Left cardiac atrium (tissue), 4 donors: ENCODE data around the gene TIMM22. TPM values are rescaled to one million over a fixed set of nuclear protein-coding genes. Genes with fewer than 3 reads are reported as not detected.
"Not testable (repeated sequence)": the region's sequence is repeated elsewhere in the genome, so short reads cannot be mapped to it uniquely, and the experiment has no call there.

Experiments
- ATAC-seq, 2 donors: fragments of 200-7000 bp; cut with Tn5 transposase; one replicate each; pipeline ENCODE4 v1.9.1; 2020; ENCODE audit warnings: mild to moderate bottlenecking in 2 of 2, moderate library complexity in 2 of 2
- DNase-seq: peaks from one replicate; pipeline ENCODE4 v3.0.0-alpha.2; 2020
- intact Hi-C, 2 donors: fragments of 100-400 bp; cut with DNase I; formaldehyde crosslinking; loops; one replicate each; pipeline versions ENCODE4 v1.14.1 to v1.15.1; 2022 to 2023
- total RNA-seq, 2 donors: library from RNA; stranded (reverse); fragmentation: NEBNext Ultra II Directional; extraction: Animal tissue kit (Norgen Biotek cat#: 25700); gene quantifications; one replicate each; pipeline ENCODE4 v1.2.1, GENCODE V29; 2021
- donor health status: DM: no; HTN: yes; CAD: no.
- donor health status: DM: no; HTN: yes; CAD: no; lungs with severe emphysema.
- donor health status: DM: yes; HTN: yes; CAD: no.
- donor health status: Dilated cardiomyopathy.

TIMM22 gene
- total RNA-seq, 2 donors from 2014 or later = 13.2 to 15.6 TPM

- ATAC-seq (no peak), DNase-seq (no peak)
- intact Hi-C loops = no loop called here
Measured at GRCh38 chr17:969811-970355, 27.0 kb upstream of the TIMM22 start.

GRCh38 chr17:970364-970763 is 26.6 kb upstream of the TIMM22 start:
- ATAC-seq (no peak), DNase-seq (no peak)
- intact Hi-C loops = no loop called here

GRCh38 chr17:971861-972260 is 25.1 kb upstream of the TIMM22 start:
- ATAC-seq, intact Hi-C loops, DNase-seq: not testable (repeated sequence)

- intact Hi-C loops = no loop called here
- DNase-seq (no peak), ATAC-seq (no peak)
Measured at GRCh38 chr17:973053-973452, 23.9 kb upstream of the TIMM22 start.

GRCh38 chr17:974778-975177 is 22.2 kb upstream of the TIMM22 start:
- DNase-seq, ATAC-seq: not testable (repeated sequence)
- intact Hi-C loops = loop anchor here (5.0 kb wide), 2 partner anchors 92 to 177 kb away; no protein-coding TSS in a partner anchor

- ATAC-seq (no peak), DNase-seq (no peak)
- intact Hi-C loops = loop anchor here (5.0 kb wide), 2 partner anchors 93 to 178 kb away; no protein-coding TSS in a partner anchor
Measured at GRCh38 chr17:975371-975915, 21.5 kb upstream of the TIMM22 start.

GRCh38 chr17:976312-976711 is 20.6 kb upstream of the TIMM22 start:
- ATAC-seq (no peak), DNase-seq (no peak)
- intact Hi-C loops = loop anchor here (5.0 kb wide), 2 partner anchors 94 to 179 kb away; no protein-coding TSS in a partner anchor

- DNase-seq (no peak), ATAC-seq (no peak)
- intact Hi-C loops = loop anchor here (5.0 kb wide), 2 partner anchors 95 to 180 kb away; no protein-coding TSS in a partner anchor
Measured at GRCh38 chr17:977166-977565, 19.8 kb upstream of the TIMM22 start.

- DNase-seq = peak; percentile 51
- intact Hi-C loops = loop anchor here (5.0 kb wide), 2 partner anchors 96 to 181 kb away; no protein-coding TSS in a partner anchor
- peak in 1 of 2 donors; percentile 20 for ATAC-seq
Measured at GRCh38 chr17:978103-979093, 18.5 kb upstream of the TIMM22 start.

- ATAC-seq = peak in 1 of 2 donors; percentile 58
- intact Hi-C loops = loop anchor here (5.0 kb wide), 2 partner anchors 97 to 182 kb away; no protein-coding TSS in a partner anchor
- DNase-seq = no peak
Measured at GRCh38 chr17:979212-979538, 17.8 kb upstream of the TIMM22 start.

GRCh38 chr17:979539-980405 is 17.2 kb upstream of the TIMM22 start, which contains the start of gene NXN:
Gene NXN (minus strand): TSS chr17:979776.
- ATAC-seq = peak; percentile 95 to 98
- peak; percentile 88 for DNase-seq
- intact Hi-C loops = loop anchor here (2.0 to 5.0 kb wide), 4 partner anchors 97 to 197 kb away; partner anchors contain the start of genes GLOD4 (in 1 of the 2) and MRM3 (in 1 of the 2)

- intact Hi-C loops = loop anchor here (2.0 to 5.0 kb wide), 2 partner anchors 186 to 198 kb away; partner anchors contain the start of genes GLOD4 (in 1 of the 2) and MRM3 (in 1 of the 2)
- ATAC-seq = peak; percentile 61 to 76
- DNase-seq = peak; percentile 77
Measured at GRCh38 chr17:980406-981291, 16.3 kb upstream of the TIMM22 start.

GRCh38 chr17:981292-981658 is 15.7 kb upstream of the TIMM22 start:
- DNase-seq = no peak
- intact Hi-C loops = loop anchor here (2.0 to 5.0 kb wide), 2 partner anchors 186 to 199 kb away; partner anchors contain the start of genes GLOD4 (in 1 of the 2) and MRM3 (in 1 of the 2)
- no peak for ATAC-seq

GRCh38 chr17:983921-984320 is 13.0 kb upstream of the TIMM22 start:
- DNase-seq (no peak), ATAC-seq (no peak)
- intact Hi-C loops = loop anchor here in 1 of 2 donors (5.0 kb wide), 1 partner anchor 202 kb away; the partner anchor contains the start of genes GLOD4 and MRM3

GRCh38 chr17:986322-986929 is 10.5 kb upstream of the TIMM22 start:
- no peak for ATAC-seq
- intact Hi-C loops = no loop called here
- no peak for DNase-seq

- intact Hi-C loops = no loop called here
- ATAC-seq = no peak
- DNase-seq = no peak
Measured at GRCh38 chr17:987931-988330, 9.0 kb upstream of the TIMM22 start.

- ATAC-seq (no peak), DNase-seq (no peak)
- intact Hi-C loops = no loop called here
Measured at GRCh38 chr17:988561-988960, 8.4 kb upstream of the TIMM22 start.
